Endothelial cell of umbilical vein (primary cell): ENCODE results near the gene ZNF281. TPM values are rescaled to one million over a fixed set of nuclear protein-coding genes. Genes with fewer than 3 reads are reported as not detected.

Source experiments
- BruUV-seq: library from RNA; stranded (reverse); fragments of 400-500 nt; replicated peaks from 2 replicates; lab custom pipeline; 2021; lab: Mats Ljungman, UMichigan
- CTCF ChIA-PET: fragments of 300-600, 350-600 bp; sonication (Branson Sonifier 250); formaldehyde crosslinking; loops from one replicate; lab custom pipeline; 2021; ENCODE audit warnings: antibody characterized with exemption, inconsistent platforms; lab: Charles Lee
- POLR2A ChIA-PET: fragments of 300-600, 350-600 bp; sonication (Branson Sonifier 250); formaldehyde crosslinking; loops from one replicate; lab custom pipeline; 2021; ENCODE audit warnings: antibody characterized with exemption, inconsistent platforms; lab: Charles Lee
- DNase-seq: peaks from one replicate; pipeline ENCODE4 v3.0.0-alpha.2; 2011; ENCODE audit warnings: low read depth, low spot score
- FAIRE-seq: peaks from 2 replicates; lab custom pipeline; 2011; peaks lifted over from hg19 to GRCh38; lab: Jason Lieb, UNC
- H2AFZ ChIP-seq: 2 replicates; pipeline ENCODE4 v1.6.0; 2012; ENCODE audit warnings: low read depth, low read length, control low read depth, inconsistent platforms
- H3K27ac ChIP-seq: 2 replicates; pipeline ENCODE4 v1.5.1; 2011; ENCODE audit warnings: low read depth, mild to moderate bottlenecking, control low read depth, low read length, moderate library complexity; ENCODE audit not compliant: insufficient read depth
- H3K27me3 ChIP-seq, 2 experiments: 2 replicates each; pipeline versions ENCODE4 v1.6.0 to v1.6.1; 2011; ENCODE audit warnings: low read length in 2 of 2, mixed read lengths in 1 of 2; ENCODE audit not compliant: control insufficient read depth in 2 of 2, insufficient read depth in 2 of 2
- H3K36me3 ChIP-seq, 2 experiments: 2 replicates in 1 of 2; 3 replicates in 1 of 2; pipeline ENCODE4 v1.5.1; 2011; ENCODE audit warnings: low read length in 2 of 2, mild to moderate bottlenecking in 1 of 2, moderate library complexity in 1 of 2; ENCODE audit not compliant: control insufficient read depth in 2 of 2, insufficient read depth in 2 of 2; ENCODE audit errors: extremely low read depth in 1 of 2
- H3K4me1 ChIP-seq: 3 replicates; pipeline ENCODE4 v1.5.1; 2011; ENCODE audit warnings: mild to moderate bottlenecking, low read length; ENCODE audit not compliant: control insufficient read depth, insufficient read depth; ENCODE audit errors: extremely low read depth
- H3K4me2 ChIP-seq: 2 replicates; pipeline ENCODE4 v1.6.1; 2011; ENCODE audit warnings: low read length, control low read depth, mixed read lengths; ENCODE audit not compliant: insufficient read depth
- H3K4me3 ChIP-seq, 3 experiments: fragments of 200-600 bp in 1 of 3; sonication (generic), shearing (Covaris generic) in 1 of 3; replicated peaks in 1 of 3; 2 replicates each; pipeline ENCODE4 v1.5.1; 2011 to 2016; ENCODE audit warnings: control low read depth in 3 of 3, low read length in 3 of 3, mild to moderate bottlenecking in 2 of 3, inconsistent platforms in 1 of 3, low read depth in 1 of 3, moderate library complexity in 1 of 3; ENCODE audit not compliant: insufficient read depth in 1 of 3
- H3K79me2 ChIP-seq: 2 replicates; pipeline ENCODE4 v1.6.0; 2012; ENCODE audit warnings: low read length, inconsistent platforms; ENCODE audit not compliant: control insufficient read depth, insufficient read depth
- H3K9ac ChIP-seq: replicated peaks from 2 replicates; pipeline ENCODE3; 2011; ENCODE audit warnings: low read length, control low read depth; ENCODE audit not compliant: insufficient read depth; ENCODE audit errors: extremely low read depth
- H3K9me1 ChIP-seq: replicated peaks from 3 replicates; pipeline ENCODE4 v1.6.0; 2011; ENCODE audit warnings: mild to moderate bottlenecking, low read length; ENCODE audit not compliant: control insufficient read depth, insufficient read depth; ENCODE audit errors: extremely low read depth
- H3K9me3 ChIP-seq: replicated peaks from 2 replicates; pipeline ENCODE4 v1.5.1; 2012; ENCODE audit warnings: low read length, inconsistent platforms; ENCODE audit not compliant: control insufficient read depth, insufficient read depth
- H4K20me1 ChIP-seq: replicated peaks from 2 replicates; pipeline ENCODE3; 2011; ENCODE audit warnings: mild to moderate bottlenecking, low read length; ENCODE audit not compliant: control insufficient read depth, insufficient read depth; ENCODE audit errors: extremely low read depth
- CTCF ChIP-seq, 2 donors: IDR thresholded peaks; 1 replicate in 1 of 2; 2 replicates in 1 of 2; pipeline ENCODE4 v1.5.1; 2011; ENCODE audit warnings: low read length in 2 of 2, mild to moderate bottlenecking in 2 of 2, moderate library complexity in 2 of 2, control low read depth in 1 of 2, inconsistent platforms in 1 of 2, low read depth in 1 of 2; ENCODE audit not compliant: insufficient read depth in 1 of 2; ENCODE audit errors: extremely low read depth in 1 of 2
- EZH2 ChIP-seq: IDR thresholded peaks from 2 replicates; pipeline ENCODE4 v1.6.1; 2012; ENCODE audit warnings: borderline replicate concordance, low read depth, mild to moderate bottlenecking, moderate library complexity, low read length, inconsistent platforms; ENCODE audit not compliant: severe bottlenecking
- FOS ChIP-seq: IDR thresholded peaks from 2 replicates; pipeline ENCODE4 v1.6.1; 2011; ENCODE audit warnings: mild to moderate bottlenecking, low read length, moderate library complexity, borderline replicate concordance; ENCODE audit not compliant: insufficient read depth
- GATA2 ChIP-seq: IDR thresholded peaks from 2 replicates; pipeline ENCODE4 v1.7.0; 2011; ENCODE audit warnings: low read depth, mild to moderate bottlenecking, moderate library complexity, mixed read lengths, low read length; ENCODE audit not compliant: insufficient read length, insufficient read depth
- JUN ChIP-seq: IDR thresholded peaks from 2 replicates; pipeline ENCODE4 v1.6.1; 2011; ENCODE audit warnings: borderline replicate concordance, low read depth; ENCODE audit not compliant: insufficient read length, insufficient read depth
- MAX ChIP-seq: IDR thresholded peaks from 2 replicates; pipeline ENCODE4 v1.6.1; 2011; ENCODE audit not compliant: insufficient read depth, insufficient read length
- MYC ChIP-seq: IDR thresholded peaks from one replicate; pipeline ENCODE4 v1.6.1; 2011; ENCODE audit warnings: mild to moderate bottlenecking, low read depth, low read length
- POLR2A ChIP-seq: IDR thresholded peaks from 2 replicates; pipeline ENCODE4 v1.6.1; 2012; ENCODE audit warnings: low read depth, mild to moderate bottlenecking, control low read depth, low read length
- POLR2AphosphoS5 ChIP-seq: IDR thresholded peaks from 2 replicates; pipeline ENCODE4 v1.6.1; 2012; ENCODE audit warnings: low read depth, mild to moderate bottlenecking, control low read depth, low read length, moderate library complexity; ENCODE audit not compliant: insufficient read depth
- dilution Hi-C: fragments of 300-500 bp; cut with MboI; formaldehyde crosslinking; loops from one replicate; pipeline ENCODE4 v1.15.0; 2019; ENCODE audit warnings: low sequenced_read_pairs; ENCODE audit not compliant: extremely low pct_ligation_motif_present
- intact Hi-C: fragments of 100-400 bp; cut with micrococcal nuclease; formaldehyde crosslinking; loops from one replicate; pipeline ENCODE4 v1.10.0; 2022
- polyA plus RNA-seq, 4 experiments: library from polyadenylated mRNA; depleted of rRNA in 3 of 4; stranded (reverse) in 3 of 4; unstranded in 1 of 4; fragments of >200 nt; gene quantifications; 2 replicates each; pipeline versions ENCODE4 v1.2.1 to v1.2.3, GENCODE V29; 2011 to 2012; ENCODE audit warnings: missing spikeins in 1 of 4
- total RNA-seq: library from RNA; stranded (reverse); gene quantifications from 2 replicates; pipeline ENCODE4 v1.2.3, GENCODE V29; 2021

ZNF281 gene
- total and polyA plus RNA-seq, 2 donors (not counting 3 experiments of a cell fraction or from before 2014, with no cell fraction given): 5.2 to 22.3 TPM

- Histone ChIP-seq H3K27ac (no peak overlapping the region), H4K20me1 (no peaks in the 10 kb centered on the region)
Measured at GRCh38 chr1:200428482-200429205, 18.8 kb upstream of the ZNF281 start.

More at GRCh38 chr1:200428482-200429205, 18.8 kb upstream of the ZNF281 start:
- POLR2A ChIA-PET: no interaction called here
- no peak overlapping the region for H3K9ac ChIP-seq
- FAIRE-seq (no peak), DNase-seq (peak; percentile 15)
- H3K4me3 ChIP-seq: no peak overlapping the region
- no peaks in the 10 kb centered on the region for H3K36me3 ChIP-seq
- no peaks in the 10 kb centered on the region for H3K9me1 ChIP-seq
- H3K79me2 ChIP-seq: no peaks in the 10 kb centered on the region
- H3K4me2 ChIP-seq: no peak overlapping the region
- dilution Hi-C loops (no loop called here), intact Hi-C loops (loop anchor here (5.0 kb wide), 1 partner anchor 39 kb away; no protein-coding TSS in a partner anchor)
- no peak overlapping the region for H2AFZ ChIP-seq
- CTCF ChIA-PET: interaction anchor here (0.9 kb wide), 1 partner anchor 46 kb away, joined by 3 read pairs; no protein-coding TSS in a partner anchor
- TF ChIP-seq POLR2A (no peak), FOS (no peak), POLR2AphosphoS5 (no peak), GATA2 (no peak), MAX (no peak), MYC (no peak), CTCF (IDR thresholded peaks at IDR 0.05; ENCODE audit: extremely low read depth in 1 of 2, insufficient read depth in 1 of 2, low read depth in 1 of 2, low read length in 2 of 2) (no peak), EZH2 (no peak), JUN (no peak)
- BruUV-seq: no TSS peak
- H3K9me3 ChIP-seq: no peaks in the 10 kb centered on the region
- no peaks in the 10 kb centered on the region for H3K4me1 ChIP-seq
- no peaks in the 10 kb centered on the region for H3K27me3 ChIP-seq
